ENCODE results near the gene APBB3.

DNA sequence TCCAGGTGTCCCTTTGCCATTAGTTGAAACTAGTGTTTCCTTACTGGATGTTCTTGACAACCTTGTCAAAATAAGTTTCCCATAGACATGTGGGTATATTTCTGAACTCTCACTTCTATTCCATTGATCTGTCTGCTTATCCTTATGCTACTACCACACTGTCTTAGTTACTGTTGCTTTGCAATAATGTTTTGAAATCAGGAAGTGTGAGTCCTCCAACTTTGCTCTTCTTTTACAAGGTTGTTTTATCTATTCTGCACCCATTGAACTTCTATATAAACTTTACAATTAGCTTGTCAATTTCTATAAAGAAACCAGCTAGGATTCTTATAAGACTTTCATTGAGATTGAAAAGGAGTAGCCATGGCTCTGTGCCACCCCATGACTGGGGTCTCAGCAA, 44.3 kb upstream of the APBB3 start:
- TF ChIP-seq, protein P1, sequence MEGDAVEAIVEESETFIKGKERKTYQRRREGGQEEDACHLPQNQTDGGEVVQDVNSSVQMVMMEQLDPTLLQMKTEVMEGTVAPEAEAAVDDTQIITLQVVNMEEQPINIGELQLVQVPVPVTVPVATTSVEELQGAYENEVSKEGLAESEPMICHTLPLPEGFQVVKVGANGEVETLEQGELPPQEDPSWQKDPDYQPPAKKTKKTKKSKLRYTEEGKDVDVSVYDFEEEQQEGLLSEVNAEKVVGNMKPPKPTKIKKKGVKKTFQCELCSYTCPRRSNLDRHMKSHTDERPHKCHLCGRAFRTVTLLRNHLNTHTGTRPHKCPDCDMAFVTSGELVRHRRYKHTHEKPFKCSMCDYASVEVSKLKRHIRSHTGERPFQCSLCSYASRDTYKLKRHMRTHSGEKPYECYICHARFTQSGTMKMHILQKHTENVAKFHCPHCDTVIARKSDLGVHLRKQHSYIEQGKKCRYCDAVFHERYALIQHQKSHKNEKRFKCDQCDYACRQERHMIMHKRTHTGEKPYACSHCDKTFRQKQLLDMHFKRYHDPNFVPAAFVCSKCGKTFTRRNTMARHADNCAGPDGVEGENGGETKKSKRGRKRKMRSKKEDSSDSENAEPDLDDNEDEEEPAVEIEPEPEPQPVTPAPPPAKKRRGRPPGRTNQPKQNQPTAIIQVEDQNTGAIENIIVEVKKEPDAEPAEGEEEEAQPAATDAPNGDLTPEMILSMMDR (IDR thresholded peaks at IDR 0.05; ENCODE audit: borderline replicate concordance, extremely low read depth, low read length, poor library complexity, severe bottlenecking) = no peak
- no peak for TF ChIP-seq EZH2 (IDR thresholded peaks at IDR 0.05; ENCODE audit: borderline replicate concordance, low read depth, low read length, severe bottlenecking)
